Stimulated activated naive B cell treated with anti-CD40 and anti-IgM and Interleukin-4, amounts not matched to agents 10 μg/mL and 1 μg/mL and 100 μg/mL, for 72 hours (primary cell): ENCODE measurements around the gene CCDC78.
"Not testable (repeated sequence)": the region's sequence is repeated elsewhere in the genome, so short reads cannot be mapped to it uniquely, and the experiment has no call there.

ENCODE experiments used
- ATAC-seq, 2 donors: fragments of 150-1000 bp; cut with Tn5 transposase; replicated peaks; 2 replicates each; pipeline ENCODE4 v1.10.0; 2021; ENCODE audit warnings: moderate library complexity in 1 of 2
- DNase-seq: peaks from one replicate; pipeline ENCODE4 v3.0.0; 2021
- H3K27ac Mint-ChIP-seq: one replicate; pipeline ENCODE4 v1.8.0; 2022; ENCODE audit warnings: mild to moderate bottlenecking, mixed read lengths
- H3K27me3 Mint-ChIP-seq, 2 donors: one replicate each; pipeline ENCODE4 v1.8.0; 2022; ENCODE audit warnings: mixed read lengths in 2 of 2
- H3K36me3 Mint-ChIP-seq, 2 donors: one replicate each; pipeline ENCODE4 v1.8.0; 2022; ENCODE audit warnings: mixed read lengths in 2 of 2, mild to moderate bottlenecking in 1 of 2
- H3K4me1 Mint-ChIP-seq, 2 donors: one replicate each; pipeline ENCODE4 v1.8.0; 2022; ENCODE audit warnings: mixed read lengths in 2 of 2, mild to moderate bottlenecking in 1 of 2
- H3K4me3 Mint-ChIP-seq, 2 donors: one replicate each; pipeline ENCODE4 v1.8.0; 2022; ENCODE audit warnings: mild to moderate bottlenecking in 2 of 2, mixed read lengths in 2 of 2, moderate library complexity in 1 of 2
- H3K9me3 Mint-ChIP-seq, 2 donors: one replicate each; pipeline ENCODE4 v1.8.0; 2022; ENCODE audit warnings: mixed read lengths in 2 of 2, mild to moderate bottlenecking in 1 of 2

CCDC78 gene

GRCh38 chr16:718389-718788 lies 7.9 kb downstream of the CCDC78 start:
- H3K4me3 Mint-ChIP-seq, result no peak overlapping the region
- no peaks in the 10 kb centered on the region for H3K9me3 Mint-ChIP-seq
- DNase-seq, result no peak
- peaks cover 0 to 6% of the 10 kb centered on the region in 2 donors for H3K36me3 Mint-ChIP-seq
- ATAC-seq, result no peak
- H3K4me1 Mint-ChIP-seq, result peaks cover 20 to 50% of the 10 kb centered on the region in 2 donors
- peaks cover 9 to 18% of the 10 kb centered on the region in 2 donors for H3K27me3 Mint-ChIP-seq
- no peak overlapping the region for H3K27ac Mint-ChIP-seq

- Mint-ChIP-seq H3K27me3 (peaks cover 12 to 22% of the 10 kb centered on the region in 2 donors), H3K27ac (no peak overlapping the region), H3K9me3 (no peaks in the 10 kb centered on the region), H3K4me3 (no peak overlapping the region), H3K36me3 (peaks cover 0 to 1% of the 10 kb centered on the region in 2 donors), H3K4me1 (peaks cover 15 to 45% of the 10 kb centered on the region in 2 donors)
- ATAC-seq, result no peak
- no peak for DNase-seq
These were observed 8.6 kb downstream of the CCDC78 start for GRCh38 chr16:717450-718245.

GRCh38 chr16:716768-717325 lies 9.4 kb downstream of the CCDC78 start:
- H3K4me3 Mint-ChIP-seq, result no peak overlapping the region
- no peaks in the 10 kb centered on the region for H3K36me3 Mint-ChIP-seq

DNA sequence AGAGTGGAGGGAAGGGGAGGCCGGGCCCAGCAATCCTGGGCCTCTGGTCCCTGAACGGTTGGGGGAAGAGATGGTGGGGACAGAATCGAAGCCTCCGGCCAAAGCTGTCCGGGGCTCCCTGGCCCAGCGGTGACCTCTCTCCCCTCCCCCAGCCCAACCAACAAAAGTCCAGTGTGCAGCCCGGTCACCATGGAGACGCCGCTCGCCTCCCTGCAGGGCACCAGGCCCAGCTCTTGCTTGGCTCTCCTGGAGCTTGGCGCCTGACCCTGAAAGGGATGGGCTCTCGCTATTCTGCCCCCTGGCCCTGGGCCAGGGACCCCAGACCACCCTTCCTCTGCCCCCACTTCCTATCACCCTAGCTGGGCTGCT lies 10.1 kb downstream of the CCDC78 start:
- H3K27ac Mint-ChIP-seq, result peak overlapping the region; percentile 66
- ATAC-seq (no peak), DNase-seq (no peak)
- H3K36me3 Mint-ChIP-seq, result no peaks in the 10 kb centered on the region
- H3K27me3 Mint-ChIP-seq, result peaks cover 14 to 30% of the 10 kb centered on the region in 2 donors
- H3K4me3 Mint-ChIP-seq, result peak overlapping the region; percentile 59 to 72
- no peaks in the 10 kb centered on the region for H3K9me3 Mint-ChIP-seq
- H3K4me1 Mint-ChIP-seq, result peaks cover 15 to 35% of the 10 kb centered on the region in 2 donors

More at GRCh38 chr16:716768-717325, 9.4 kb downstream of the CCDC78 start:
- H3K9me3 Mint-ChIP-seq, result no peaks in the 10 kb centered on the region
- no peak for DNase-seq
- peaks cover 14 to 24% of the 10 kb centered on the region in 2 donors for H3K27me3 Mint-ChIP-seq
- ATAC-seq, result no peak
- no peak overlapping the region for H3K27ac Mint-ChIP-seq
- peaks cover 15 to 37% of the 10 kb centered on the region in 2 donors for H3K4me1 Mint-ChIP-seq

GRCh38 chr16:715477-716199 lies 10.6 kb downstream of the CCDC78 start:
- DNase-seq (no peak), ATAC-seq (peak; percentile 7 to 12)
- H3K27me3 Mint-ChIP-seq, result peaks cover 15 to 36% of the 10 kb centered on the region in 2 donors
- peak overlapping the region; percentile 37 for H3K27ac Mint-ChIP-seq
- H3K36me3 Mint-ChIP-seq, result no peaks in the 10 kb centered on the region
- H3K4me3 Mint-ChIP-seq, result peak overlapping the region; percentile 59 to 72
- peaks cover 15 to 35% of the 10 kb centered on the region in 2 donors for H3K4me1 Mint-ChIP-seq
- H3K9me3 Mint-ChIP-seq, result no peaks in the 10 kb centered on the region

DNA sequence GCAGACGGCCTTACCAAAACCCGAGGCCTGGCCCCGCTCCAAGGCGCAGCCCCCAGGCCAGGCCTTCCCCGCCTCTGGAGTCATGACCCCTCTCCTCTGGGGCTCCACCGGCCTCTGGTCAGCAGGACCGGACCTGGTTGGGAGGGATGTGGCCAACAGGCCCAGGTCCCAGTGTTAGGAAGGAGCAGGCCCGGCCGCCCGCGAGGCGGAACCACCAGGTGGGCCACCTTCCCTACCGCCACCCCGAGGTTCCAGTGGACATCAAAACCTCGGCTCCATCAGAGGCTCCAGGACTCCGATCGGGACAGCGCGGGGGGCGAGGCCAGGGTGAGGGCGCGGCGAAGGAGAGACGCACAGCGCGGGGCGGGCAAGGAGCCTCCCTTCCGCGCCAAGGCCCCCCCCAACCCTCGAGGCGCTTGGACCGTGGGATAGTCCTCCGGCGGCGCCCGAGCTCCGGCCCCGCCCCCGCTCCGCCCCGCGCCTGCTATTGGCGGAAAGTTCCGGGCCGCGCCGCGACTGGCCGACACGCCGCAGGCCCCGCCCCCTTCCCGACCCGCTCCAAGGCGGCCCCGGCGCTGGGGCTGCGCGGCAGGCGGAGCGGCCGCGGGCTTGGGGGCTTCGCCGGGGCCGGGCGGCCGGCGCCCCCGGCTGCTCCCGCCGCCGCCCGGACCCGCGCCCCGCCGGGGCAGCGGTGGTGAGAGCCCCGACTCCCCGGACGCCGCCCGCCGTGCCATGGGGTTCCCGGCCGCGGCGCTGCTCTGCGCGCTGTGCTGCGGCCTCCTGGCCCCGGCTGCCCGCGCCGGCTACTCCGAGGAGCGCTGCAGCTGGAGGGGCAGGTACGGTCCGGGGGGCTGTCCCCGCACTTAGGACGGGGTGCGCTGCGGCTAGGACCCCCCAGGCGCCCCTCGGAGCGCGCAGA lies 11.4 kb downstream of the CCDC78 start, which contains the start of gene METRN:
TSS of gene METRN (plus strand) at position 561 of the 919 bp plus-strand sequence. CDS start at position 733, 172 bp downstream.
- peaks cover 22 to 42% of the 10 kb centered on the region in 2 donors for H3K27me3 Mint-ChIP-seq
- peak; percentile 74 for DNase-seq
- H3K4me1 Mint-ChIP-seq, result peaks cover 9 to 27% of the 10 kb centered on the region in 2 donors
- peak within 1 kb of the TSS; percentile 37 for H3K27ac Mint-ChIP-seq
- peak within 1 kb of the TSS; percentile 59 to 72 for H3K4me3 Mint-ChIP-seq
- H3K36me3 Mint-ChIP-seq, result no peaks in the 10 kb centered on the region
- H3K9me3 Mint-ChIP-seq, result no peaks in the 10 kb centered on the region
- ATAC-seq, result peak; percentile 83 to 88

- H3K27ac Mint-ChIP-seq, result no peak overlapping the region
- peaks cover 29 to 50% of the 10 kb centered on the region in 2 donors for H3K27me3 Mint-ChIP-seq
- DNase-seq, result no peak
- H3K36me3 Mint-ChIP-seq, result no peaks in the 10 kb centered on the region
- H3K4me1 Mint-ChIP-seq, result peaks cover 7 to 19% of the 10 kb centered on the region in 2 donors
- no peaks in the 10 kb centered on the region for H3K9me3 Mint-ChIP-seq
- no peak for ATAC-seq
- H3K4me3 Mint-ChIP-seq, result no peak overlapping the region
These were observed 12.2 kb downstream of the CCDC78 start for GRCh38 chr16:714079-714478.

- not testable (repeated sequence) for H3K27ac Mint-ChIP-seq, H3K36me3 Mint-ChIP-seq, H3K4me3 Mint-ChIP-seq, H3K9me3 Mint-ChIP-seq, ATAC-seq
- Mint-ChIP-seq H3K4me1 (peaks cover 5 to 17% of the 10 kb centered on the region in 2 donors), H3K27me3 (peaks cover 41 to 62% of the 10 kb centered on the region in 2 donors)
- peak; percentile 38 for DNase-seq
These were observed 13.4 kb downstream of the CCDC78 start for GRCh38 chr16:712740-713250.

- DNase-seq (peak; percentile 63), ATAC-seq (peak; percentile 73 to 74)
- H3K27me3 Mint-ChIP-seq, result peaks cover 50 to 73% of the 10 kb centered on the region in 2 donors
- H3K4me1 Mint-ChIP-seq, result peaks cover 5 to 19% of the 10 kb centered on the region in 2 donors
- H3K36me3 Mint-ChIP-seq, result no peaks in the 10 kb centered on the region
- no peak overlapping the region for H3K4me3 Mint-ChIP-seq
- H3K27ac Mint-ChIP-seq, result no peak overlapping the region
- H3K9me3 Mint-ChIP-seq, result no peaks in the 10 kb centered on the region
These were observed 14.5 kb downstream of the CCDC78 start for GRCh38 chr16:711548-712320.

DNA sequence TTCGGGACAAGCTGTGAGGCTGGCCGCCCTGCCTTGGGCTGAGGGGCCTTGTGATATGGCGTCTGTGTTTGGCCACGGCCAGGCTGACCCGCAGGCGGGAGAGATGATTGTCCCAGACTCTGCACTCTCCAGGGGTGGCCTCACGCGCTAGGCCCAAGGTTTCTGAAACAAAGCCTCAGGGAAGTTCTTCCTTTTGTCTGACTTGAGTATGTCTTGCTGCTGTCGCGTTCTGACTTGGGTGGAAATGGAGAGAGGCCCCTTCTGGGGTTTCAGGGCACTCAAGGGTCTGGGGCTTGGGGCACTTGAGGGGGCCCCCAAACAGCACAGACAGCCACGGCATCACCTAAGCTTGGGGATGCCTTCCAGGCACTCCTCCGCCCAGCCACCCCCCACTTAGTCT lies 15.2 kb downstream of the CCDC78 start:
- peaks cover 4 to 20% of the 10 kb centered on the region in 2 donors for H3K4me1 Mint-ChIP-seq

DNA sequence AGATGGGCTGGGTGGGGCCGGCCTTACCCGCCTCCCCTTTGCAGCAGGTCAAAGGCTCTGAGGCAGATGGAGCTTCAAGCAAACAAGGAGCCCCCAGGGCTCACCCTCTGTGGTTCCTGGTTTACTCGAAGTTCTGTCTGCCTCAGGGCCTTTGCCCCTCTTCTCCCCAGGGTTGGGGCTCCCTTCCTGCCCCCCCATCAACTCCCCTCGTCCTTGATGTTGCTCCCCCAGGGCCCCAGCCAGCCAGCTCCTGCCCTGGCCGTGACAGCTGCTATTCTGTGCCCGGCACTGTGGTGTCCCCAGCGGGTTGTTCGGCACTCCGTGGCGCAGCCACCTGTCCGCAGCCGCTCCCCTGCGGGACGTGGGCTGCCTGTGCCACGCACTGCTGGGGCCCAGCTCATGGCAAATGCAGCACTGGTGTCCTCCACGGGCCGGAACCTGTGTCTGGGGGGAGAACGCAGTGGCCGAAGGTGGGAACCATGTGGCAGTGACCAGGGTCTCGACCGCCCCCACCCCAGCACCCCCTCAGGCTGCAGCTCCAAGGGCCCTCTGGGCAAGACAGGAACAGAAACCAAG lies 15.7 kb downstream of the CCDC78 start:
- no peak for DNase-seq
- ATAC-seq, result no peak
- Mint-ChIP-seq H3K27me3 (peaks cover 52 to 71% of the 10 kb centered on the region in 2 donors), H3K4me1 (peaks cover 2 to 18% of the 10 kb centered on the region in 2 donors), H3K9me3 (no peaks in the 10 kb centered on the region), H3K36me3 (no peaks in the 10 kb centered on the region), H3K4me3 (no peak overlapping the region), H3K27ac (no peak overlapping the region)

More for the DNA sequence above, 15.2 kb downstream of the CCDC78 start:
- Mint-ChIP-seq H3K36me3 (no peaks in the 10 kb centered on the region), H3K27ac (no peak overlapping the region), H3K27me3 (peaks cover 52 to 73% of the 10 kb centered on the region in 2 donors), H3K9me3 (no peaks in the 10 kb centered on the region), H3K4me3 (no peak overlapping the region)
- DNase-seq (no peak), ATAC-seq (no peak)

DNA sequence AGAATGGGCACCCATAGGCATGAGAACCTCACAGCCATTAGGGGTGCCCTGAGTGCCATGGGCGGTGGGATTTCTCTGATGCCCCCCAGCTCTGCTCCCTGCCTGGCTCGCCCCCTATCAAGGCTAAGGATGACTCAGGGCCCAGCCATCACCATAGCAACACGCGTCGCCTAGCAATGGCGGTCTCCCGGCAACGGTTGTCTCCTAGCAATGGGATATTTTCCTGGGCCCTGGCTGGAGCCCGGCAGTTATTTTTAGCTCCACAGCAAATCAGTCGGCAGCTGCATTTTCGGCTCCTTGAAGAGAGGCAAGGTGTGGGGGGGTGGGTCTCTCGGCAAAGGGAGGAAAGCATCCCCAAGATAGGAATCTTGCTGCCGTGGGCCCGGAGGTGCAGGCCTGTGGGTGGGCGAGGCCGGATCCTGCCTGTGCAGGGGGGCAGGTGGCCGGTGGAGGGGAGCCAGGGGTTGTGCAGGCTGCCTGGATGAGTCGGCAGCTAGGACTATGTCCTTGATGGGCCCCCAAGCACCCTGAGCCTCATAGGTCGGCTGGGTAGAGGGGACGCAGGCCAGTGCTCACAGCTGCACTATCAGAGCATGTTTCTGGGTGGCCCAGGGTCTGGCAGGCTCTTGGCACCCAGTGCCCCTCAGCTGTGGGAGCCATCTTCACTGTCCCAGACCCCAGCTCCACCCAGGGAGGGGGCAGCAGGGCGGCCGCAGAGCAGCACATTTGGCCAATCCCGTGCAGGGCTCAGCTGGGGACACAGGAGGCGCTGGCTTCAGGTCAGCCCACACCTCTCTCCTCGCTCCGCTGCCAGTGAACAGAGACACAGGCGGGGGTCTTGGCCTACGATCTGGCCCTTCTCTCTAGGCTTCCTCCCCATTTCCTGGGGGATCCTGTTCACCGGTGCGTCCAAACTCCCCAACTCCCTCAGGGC lies 16.4 kb downstream of the CCDC78 start:
- H3K4me3 Mint-ChIP-seq, result no peak overlapping the region
- H3K27me3 Mint-ChIP-seq, result peaks cover 52 to 71% of the 10 kb centered on the region in 2 donors
- ATAC-seq, result no peak
- H3K36me3 Mint-ChIP-seq, result no peaks in the 10 kb centered on the region
- no peak for DNase-seq
- H3K4me1 Mint-ChIP-seq, result peaks cover 2 to 18% of the 10 kb centered on the region in 2 donors
- no peak overlapping the region for H3K27ac Mint-ChIP-seq
- no peaks in the 10 kb centered on the region for H3K9me3 Mint-ChIP-seq
